T-helper 2 cell (primary cell): ENCODE data around the gene CNTNAP2.

Experiments used
- DNase-seq, 5 experiments: peaks; one replicate each; pipeline versions ENCODE4 v3.0.0 to v3.0.0-alpha.2; 2012 to 2022
- total RNA-seq, 2 donors: gene quantifications; one replicate each; lab custom pipeline; 2026; lab: John Stamatoyannopoulos, UW

CNTNAP2 gene
- total RNA-seq, result 0 to 0.54 reads per million in 2 donors

- DNase-seq, result no peak
These were observed at the start of gene CNTNAP2 for GRCh38 chr7:146116521-146117222. Gene CNTNAP2, plus strand, starts transcription at chr7:146116801. Its CDS starts 76 bp downstream, at chr7:146116877.

GRCh38 chr7:146067880-146068279, 48.7 kb upstream of the CNTNAP2 start:
- DNase-seq, result no peak

GRCh38 chr7:146074195-146074765, 42.3 kb upstream of the CNTNAP2 start:
- DNase-seq, result no peak

- no peak for DNase-seq
These were observed 40.3 kb upstream of the CNTNAP2 start for GRCh38 chr7:146076344-146076743.

GRCh38 chr7:146084086-146084485, 32.5 kb upstream of the CNTNAP2 start:
- no peak for DNase-seq

- peak in 1 of 5 experiments; percentile 38 for DNase-seq
These were observed 26.5 kb upstream of the CNTNAP2 start for GRCh38 chr7:146090023-146090645.

GRCh38 chr7:146094356-146094755, 22.2 kb upstream of the CNTNAP2 start:
- no peak for DNase-seq

GRCh38 chr7:146096994-146097393, 19.6 kb upstream of the CNTNAP2 start:
- DNase-seq, result no peak

GRCh38 chr7:146106319-146106718, 10.3 kb upstream of the CNTNAP2 start:
- no peak for DNase-seq

GRCh38 chr7:146112755-146113154, 3.8 kb upstream of the CNTNAP2 start:
- no peak for DNase-seq

- DNase-seq, result no peak
These were observed 1.1 kb upstream of the CNTNAP2 start for GRCh38 chr7:146115548-146115850.

- peak in 1 of 5 experiments; percentile 41 for DNase-seq
These were observed 615 bp upstream of the CNTNAP2 start for GRCh38 chr7:146115851-146116520.

GRCh38 chr7:146117576-146117975, 975 bp downstream of the CNTNAP2 start:
- no peak for DNase-seq

GRCh38 chr7:146119002-146119401, 2.4 kb downstream of the CNTNAP2 start:
- no peak for DNase-seq

GRCh38 chr7:146123715-146124114, 7.1 kb downstream of the CNTNAP2 start:
- DNase-seq, result no peak

GRCh38 chr7:146126767-146127509, 10.3 kb downstream of the CNTNAP2 start:
- no peak for DNase-seq

- no peak for DNase-seq
These were observed 12.7 kb downstream of the CNTNAP2 start for GRCh38 chr7:146129296-146129695.

- no peak for DNase-seq
These were observed 13.4 kb downstream of the CNTNAP2 start for GRCh38 chr7:146129997-146130396.

GRCh38 chr7:146131701-146132100, 15.1 kb downstream of the CNTNAP2 start:
- no peak for DNase-seq

- no peak for DNase-seq
These were observed 19.8 kb downstream of the CNTNAP2 start for GRCh38 chr7:146136357-146136875.

- no peak for DNase-seq
These were observed 22.3 kb downstream of the CNTNAP2 start for GRCh38 chr7:146138926-146139325.

GRCh38 chr7:146146831-146147486, 30.4 kb downstream of the CNTNAP2 start:
- DNase-seq, result no peak
